ENCODE data around the gene OSBPL5.

- TF ChIP-seq CTCF (IDR thresholded peaks at IDR 0.05) (no peak), POLR2AphosphoS5 (IDR thresholded peaks at IDR 0.05) (no peak)
Observed at GRCh38 chr11:3040881-3041280, 124.2 kb downstream of the OSBPL5 start.
